PC-9 (cell line): ENCODE results near the gene CNTNAP5.

Experiments used
- CTCF ChIP-seq: fragments of 200-600 bp; sonication (generic); conservative IDR thresholded peaks from 2 replicates; pipeline ENCODE4 v1.6.1; 2017; ENCODE audit warnings: mixed run types, antibody characterized with exemption, mild to moderate bottlenecking, moderate library complexity
- EZH2 ChIP-seq: fragments of 200-600 bp; sonication (generic); IDR thresholded peaks from 2 replicates; pipeline ENCODE4 v1.8.0; 2017; ENCODE audit warnings: antibody characterized with exemption, low read depth

GRCh38 chr2:124046332-124046731, 21.2 kb downstream of the CNTNAP5 start:
- no peak for TF ChIP-seq CTCF
- TF ChIP-seq EZH2 = no peak
